Right atrium auricular region (tissue), 2 donors: ENCODE results near the gene VPS50. TPM values are rescaled to one million over a fixed set of nuclear protein-coding genes. Genes with fewer than 3 reads are reported as not detected.
A peak's percentile ranks its signal among the peaks of the same experiment; 100 is the strongest.

Experiments used
- DNase-seq: peaks from one replicate; pipeline ENCODE4 v3.0.0-alpha.2; 2019; ENCODE audit warnings: low spot score
- H3K27ac ChIP-seq, 2 donors: fragments of 200-600 bp; sonication (generic); 1 replicate in 1 of 2; 2 replicates in 1 of 2; pipeline ENCODE4 v1.5.1; 2016 to 2019
- H3K27me3 ChIP-seq, 2 donors: fragments of 200-600 bp; sonication (generic); one replicate each; pipeline versions ENCODE4 v1.5.1 to v1.6.0; 2017 to 2019
- H3K36me3 ChIP-seq: fragments of 200-600 bp; sonication (generic); one replicate; pipeline ENCODE4 v1.5.1; 2016
- H3K4me1 ChIP-seq, 2 donors: fragments of 200-600 bp; sonication (generic); one replicate each; pipeline versions ENCODE4 v1.5.1 to v1.6.0; 2017 to 2019
- H3K4me3 ChIP-seq, 2 donors: fragments of 200-600 bp; sonication (generic); 1 replicate in 1 of 2; 2 replicates in 1 of 2; pipeline ENCODE4 v1.5.1; 2017 to 2019; ENCODE audit warnings: mild to moderate bottlenecking in 1 of 2, moderate library complexity in 1 of 2
- H3K9me3 ChIP-seq, 2 donors: fragments of 200-600 bp; sonication (generic); one replicate each; pipeline ENCODE4 v1.5.1; 2019
- total RNA-seq, 2 donors: library from RNA; depleted of rRNA; stranded (reverse); fragments of >200 nt; gene quantifications; one replicate each; pipeline ENCODE4 v1.1.0, GENCODE V29; 2016
- TF ChIP-seq, protein P1 (sequence below), 2 donors: fragments of 200-600 bp; sonication (generic); IDR thresholded peaks; one replicate each; pipeline ENCODE4 v1.5.1; 2019; ENCODE audit warnings: antibody characterized with exemption in 2 of 2

Gene VPS50, protein sequence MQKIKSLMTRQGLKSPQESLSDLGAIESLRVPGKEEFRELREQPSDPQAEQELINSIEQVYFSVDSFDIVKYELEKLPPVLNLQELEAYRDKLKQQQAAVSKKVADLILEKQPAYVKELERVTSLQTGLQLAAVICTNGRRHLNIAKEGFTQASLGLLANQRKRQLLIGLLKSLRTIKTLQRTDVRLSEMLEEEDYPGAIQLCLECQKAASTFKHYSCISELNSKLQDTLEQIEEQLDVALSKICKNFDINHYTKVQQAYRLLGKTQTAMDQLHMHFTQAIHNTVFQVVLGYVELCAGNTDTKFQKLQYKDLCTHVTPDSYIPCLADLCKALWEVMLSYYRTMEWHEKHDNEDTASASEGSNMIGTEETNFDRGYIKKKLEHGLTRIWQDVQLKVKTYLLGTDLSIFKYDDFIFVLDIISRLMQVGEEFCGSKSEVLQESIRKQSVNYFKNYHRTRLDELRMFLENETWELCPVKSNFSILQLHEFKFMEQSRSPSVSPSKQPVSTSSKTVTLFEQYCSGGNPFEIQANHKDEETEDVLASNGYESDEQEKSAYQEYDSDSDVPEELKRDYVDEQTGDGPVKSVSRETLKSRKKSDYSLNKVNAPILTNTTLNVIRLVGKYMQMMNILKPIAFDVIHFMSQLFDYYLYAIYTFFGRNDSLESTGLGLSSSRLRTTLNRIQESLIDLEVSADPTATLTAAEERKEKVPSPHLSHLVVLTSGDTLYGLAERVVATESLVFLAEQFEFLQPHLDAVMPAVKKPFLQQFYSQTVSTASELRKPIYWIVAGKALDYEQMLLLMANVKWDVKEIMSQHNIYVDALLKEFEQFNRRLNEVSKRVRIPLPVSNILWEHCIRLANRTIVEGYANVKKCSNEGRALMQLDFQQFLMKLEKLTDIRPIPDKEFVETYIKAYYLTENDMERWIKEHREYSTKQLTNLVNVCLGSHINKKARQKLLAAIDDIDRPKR
- 10 to 100 TPM in 1 of 2 donors, 1 to 10 TPM in 1; 8.8 to 22.7 TPM for total RNA-seq

GRCh38 chr7:93231799-93232672, at the start of gene VPS50:
Gene VPS50 (plus strand): TSS chr7:93232366. CDS start chr7:93232468, 102 bp downstream.
- TF ChIP-seq, protein P1, sequence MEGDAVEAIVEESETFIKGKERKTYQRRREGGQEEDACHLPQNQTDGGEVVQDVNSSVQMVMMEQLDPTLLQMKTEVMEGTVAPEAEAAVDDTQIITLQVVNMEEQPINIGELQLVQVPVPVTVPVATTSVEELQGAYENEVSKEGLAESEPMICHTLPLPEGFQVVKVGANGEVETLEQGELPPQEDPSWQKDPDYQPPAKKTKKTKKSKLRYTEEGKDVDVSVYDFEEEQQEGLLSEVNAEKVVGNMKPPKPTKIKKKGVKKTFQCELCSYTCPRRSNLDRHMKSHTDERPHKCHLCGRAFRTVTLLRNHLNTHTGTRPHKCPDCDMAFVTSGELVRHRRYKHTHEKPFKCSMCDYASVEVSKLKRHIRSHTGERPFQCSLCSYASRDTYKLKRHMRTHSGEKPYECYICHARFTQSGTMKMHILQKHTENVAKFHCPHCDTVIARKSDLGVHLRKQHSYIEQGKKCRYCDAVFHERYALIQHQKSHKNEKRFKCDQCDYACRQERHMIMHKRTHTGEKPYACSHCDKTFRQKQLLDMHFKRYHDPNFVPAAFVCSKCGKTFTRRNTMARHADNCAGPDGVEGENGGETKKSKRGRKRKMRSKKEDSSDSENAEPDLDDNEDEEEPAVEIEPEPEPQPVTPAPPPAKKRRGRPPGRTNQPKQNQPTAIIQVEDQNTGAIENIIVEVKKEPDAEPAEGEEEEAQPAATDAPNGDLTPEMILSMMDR (IDR thresholded peaks at IDR 0.05) = peak in 1 of 2 donors; percentile 32
- H3K9me3 ChIP-seq = no peaks in the 10 kb centered on the region
- H3K4me1 ChIP-seq = peaks cover 0 to 19% of the 10 kb centered on the region in 2 donors

DNA sequence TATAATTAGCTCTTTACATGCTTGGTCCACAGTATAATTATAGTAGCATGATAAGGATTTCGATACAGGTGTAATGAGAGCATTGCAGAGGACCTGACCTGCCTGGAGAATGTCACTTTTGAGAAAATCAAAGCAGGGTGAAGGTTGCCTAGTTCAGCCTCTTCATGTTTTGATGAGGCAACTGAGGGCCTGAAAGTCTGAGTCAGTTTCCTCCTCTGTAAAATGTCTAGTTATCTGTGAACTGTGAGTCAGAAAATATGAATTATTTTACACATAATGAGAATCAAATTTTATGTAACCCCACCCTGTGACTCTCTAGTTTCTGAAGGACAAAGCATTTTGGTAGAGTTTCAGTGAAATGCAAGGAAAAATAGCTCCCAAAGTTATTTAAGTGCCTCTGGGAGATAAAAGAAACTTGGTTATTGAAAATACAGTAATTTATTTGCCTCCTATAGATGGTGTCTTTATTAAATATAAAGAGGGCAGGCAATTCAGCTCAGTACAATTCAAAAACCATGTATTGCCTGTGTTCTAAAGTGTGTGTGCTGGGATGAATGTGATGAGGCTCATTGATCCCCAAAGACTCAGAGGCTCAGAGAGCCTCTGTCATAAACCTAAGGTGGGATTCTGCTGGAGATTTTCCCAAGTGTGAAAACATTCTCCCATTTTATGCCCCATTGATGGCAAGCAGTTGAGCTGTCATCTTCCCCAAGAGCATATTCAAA, 46.7 kb upstream of the VPS50 start:
- Histone ChIP-seq H3K27me3 (no peaks in the 10 kb centered on the region), H3K36me3 (no peaks in the 10 kb centered on the region), H3K9me3 (no peaks in the 10 kb centered on the region), H3K4me1 (no peaks in the 10 kb centered on the region), H3K4me3 (no peak overlapping the region), H3K27ac (no peak overlapping the region)
- no peak for DNase-seq
- TF ChIP-seq, protein P1 (IDR thresholded peaks at IDR 0.05) = no peak

More at GRCh38 chr7:93231799-93232672, at the start of gene VPS50:
- peak; percentile 97 for DNase-seq
- no peaks in the 10 kb centered on the region for H3K27me3 ChIP-seq
- H3K27ac ChIP-seq = peak within 1 kb of the TSS; percentile 55 to 77
- no peaks in the 10 kb centered on the region for H3K36me3 ChIP-seq
- H3K4me3 ChIP-seq = peak within 1 kb of the TSS; percentile 63 to 76

- TF ChIP-seq, protein P1 (IDR thresholded peaks at IDR 0.05) = no peak
- Histone ChIP-seq H3K27ac (no peak overlapping the region), H3K4me3 (no peak overlapping the region)
Measured at GRCh38 chr7:93188870-93189634, 43.1 kb upstream of the VPS50 start.

DNA sequence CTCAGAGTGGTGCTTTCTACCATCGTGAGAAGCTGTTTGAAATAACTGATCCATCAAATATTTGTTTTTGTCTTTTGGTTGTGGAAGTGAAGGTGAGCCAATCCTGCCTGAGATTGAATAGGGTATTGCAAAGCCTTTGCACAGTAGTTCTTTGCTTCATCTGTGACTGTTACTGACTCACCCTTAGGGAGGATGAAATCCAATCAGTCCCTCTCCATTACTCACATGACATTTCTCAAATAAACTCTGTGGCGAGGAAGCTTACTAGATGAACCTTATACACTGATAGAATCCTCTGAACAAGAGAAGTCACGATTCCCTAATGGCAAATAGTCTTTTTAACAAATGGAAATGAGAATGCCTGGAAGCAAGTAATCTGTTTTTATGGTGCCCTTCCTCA, 37.8 kb upstream of the VPS50 start:
- Histone ChIP-seq H3K27ac (no peak overlapping the region), H3K9me3 (no peaks in the 10 kb centered on the region), H3K4me3 (no peak overlapping the region), H3K36me3 (no peaks in the 10 kb centered on the region), H3K27me3 (no peaks in the 10 kb centered on the region), H3K4me1 (no peaks in the 10 kb centered on the region)
- TF ChIP-seq, protein P1 (IDR thresholded peaks at IDR 0.05) = no peak
- no peak for DNase-seq

More at GRCh38 chr7:93188870-93189634, 43.1 kb upstream of the VPS50 start:
- H3K4me1 ChIP-seq = no peaks in the 10 kb centered on the region
- DNase-seq = no peak
- no peaks in the 10 kb centered on the region for H3K9me3 ChIP-seq
- no peaks in the 10 kb centered on the region for H3K27me3 ChIP-seq
- no peaks in the 10 kb centered on the region for H3K36me3 ChIP-seq
